HepG2 (cell line): ENCODE measurements around the gene DDX24. TPM values are rescaled to one million over a fixed set of nuclear protein-coding genes. Genes with fewer than 3 reads are reported as not detected.

Source experiments
- ATAC-seq: fragments of 200-7000 bp; cut with Tn5 transposase; 3 replicates; pipeline ENCODE4 v1.9.1; 2020; ENCODE audit warnings: mild to moderate bottlenecking, moderate library complexity
- Bru-seq: library from RNA; stranded (reverse); fragments of 400-500 nt; gene quantifications from one replicate; lab custom pipeline; 2021; lab: Mats Ljungman, UMichigan
- BruChase-seq, 2 experiments: library from RNA; stranded (reverse); fragments of 400-500 nt; gene quantifications; one replicate each; lab custom pipeline; 2021; lab: Mats Ljungman, UMichigan
- BruUV-seq: library from RNA; stranded (reverse); fragments of 400-500 nt; replicated peaks from 2 replicates; lab custom pipeline; 2021; lab: Mats Ljungman, UMichigan
- CTCF ChIA-PET: fragments of 300-600 bp; formaldehyde crosslinking; extraction: SDS; loops from one replicate; lab custom pipeline; 2021; ENCODE audit warnings: low total read pairs, inconsistent platforms, low intra/inter-chr PET ratio; lab: Yijun Ruan, JAX
- POLR2A ChIA-PET: fragments of 350-600 bp; sonication (Branson Sonifier 250); formaldehyde crosslinking; loops from one replicate; lab custom pipeline; 2020; ENCODE audit warnings: antibody characterized with exemption, inconsistent platforms; lab: Yijun Ruan, JAX
- DNase-seq: peaks from one replicate; pipeline ENCODE4 v3.0.0-alpha.2; 2015; ENCODE audit warnings: low spot score
- FAIRE-seq: peaks from 3 replicates; lab custom pipeline; 2011; peaks lifted over from hg19 to GRCh38; lab: Jason Lieb, UNC
- H2AFZ ChIP-seq: one replicate; pipeline ENCODE4 v1.6.1; 2011; ENCODE audit warnings: low read length, inconsistent platforms
- H3K27ac ChIP-seq: fragments of 300-600 bp; 3 replicates; pipeline ENCODE4 v1.8.0; 2011; ENCODE audit warnings: mixed run types, mild to moderate bottlenecking, mixed read lengths, low read length, inconsistent platforms; ENCODE audit not compliant: insufficient read depth; ENCODE audit errors: extremely low read length
- H3K27me3 ChIP-seq, 2 experiments: fragments of 200-600 bp in 1 of 2; 2 replicates in 1 of 2; 3 replicates in 1 of 2; pipeline versions ENCODE4 v1.6.0 to v1.8.0; 2011; ENCODE audit warnings: low read length in 2 of 2, mild to moderate bottlenecking in 2 of 2, moderate library complexity in 2 of 2, inconsistent platforms in 1 of 2; ENCODE audit not compliant: insufficient read depth in 2 of 2, control insufficient read depth in 1 of 2
- H3K36me3 ChIP-seq, 2 experiments: fragments of 200-600 bp in 1 of 2; replicated peaks in 1 of 2; 2 replicates in 1 of 2; 3 replicates in 1 of 2; pipeline versions ENCODE4 v1.5.1 to v1.8.0; 2011; ENCODE audit warnings: low read length in 2 of 2, inconsistent platforms in 1 of 2; ENCODE audit not compliant: insufficient read depth in 2 of 2, control insufficient read depth in 1 of 2
- H3K4me1 ChIP-seq: 2 replicates; pipeline ENCODE4 v1.5.1; 2012; ENCODE audit warnings: low read length, inconsistent platforms; ENCODE audit not compliant: insufficient read depth
- H3K4me2 ChIP-seq: 2 replicates; pipeline ENCODE4 v1.6.0; 2011; ENCODE audit warnings: low read depth, low read length, inconsistent platforms
- H3K4me3 ChIP-seq, 3 experiments: fragments of 200-600 bp in 1 of 3; sonication (generic), shearing (Covaris generic) in 1 of 3; replicated peaks in 1 of 3; 2 replicates each; pipeline ENCODE4 v1.5.1; 2011 to 2016; ENCODE audit warnings: low read length in 3 of 3, inconsistent platforms in 2 of 3, low read depth in 2 of 3, mild to moderate bottlenecking in 2 of 3, control low read depth in 1 of 3, mixed read lengths in 1 of 3; ENCODE audit not compliant: insufficient read depth in 1 of 3
- H3K79me2 ChIP-seq: one replicate; pipeline ENCODE4 v1.6.1; 2011; ENCODE audit warnings: low read length, inconsistent platforms; ENCODE audit not compliant: insufficient read depth
- H3K9ac ChIP-seq: 2 replicates; pipeline ENCODE4 v1.6.0; 2011; ENCODE audit warnings: mild to moderate bottlenecking, low read depth, low read length, inconsistent platforms; ENCODE audit not compliant: insufficient read depth
- H3K9me3 ChIP-seq: 2 replicates; pipeline ENCODE4 v1.5.1; 2012; ENCODE audit warnings: mild to moderate bottlenecking, low read length
- H4K20me1 ChIP-seq: 2 replicates; pipeline ENCODE4 v1.6.0; 2011; ENCODE audit warnings: inconsistent platforms, mild to moderate bottlenecking, low read length, moderate library complexity; ENCODE audit not compliant: insufficient read depth
- BORCS8-MEF2B ChIP-seq: sonication (generic); formaldehyde crosslinking; IDR thresholded peaks from 2 replicates; pipeline ENCODE4 v1.8.0; 2022; ENCODE audit warnings: mild to moderate bottlenecking, missing genetic modification reagents
- MIER2 ChIP-seq: IDR thresholded peaks from 2 replicates; pipeline ENCODE4 v1.6.1; 2016; ENCODE audit warnings: missing biosample characterization, missing genetic modification reagents
- SAFB2 ChIP-seq: sonication (generic); formaldehyde crosslinking; IDR thresholded peaks from 2 replicates; pipeline ENCODE4 v1.5.1; 2020; ENCODE audit warnings: missing genetic modification reagents, low read depth, mild to moderate bottlenecking, borderline replicate concordance
- TERF1 ChIP-seq: sonication (generic); formaldehyde crosslinking; IDR thresholded peaks from 2 replicates; pipeline ENCODE4 v1.8.0; 2022; ENCODE audit warnings: mild to moderate bottlenecking, missing genetic modification reagents, moderate library complexity
- ZNF414 ChIP-seq: sonication (generic); formaldehyde crosslinking; IDR thresholded peaks from 2 replicates; pipeline ENCODE4 v1.5.0; 2020; ENCODE audit warnings: missing genetic modification reagents
- ZNF704 ChIP-seq: sonication (generic); formaldehyde crosslinking; IDR thresholded peaks from 2 replicates; pipeline ENCODE4 v1.8.1; 2023; ENCODE audit warnings: mild to moderate bottlenecking, inconsistent platforms, moderate library complexity, missing genetic modification reagents, borderline replicate concordance
- WGBS: methylation state at CpG from one replicate; pipeline ENCODE4 v1.1.6; 2017; ENCODE audit warnings: low lambda C conversion rate; 5-methylcytosine and 5-hydroxymethylcytosine counted together
- in situ Hi-C: cut with HindIII; loops from 2 replicates; pipeline ENCODE4 v1.10.0; 2017; ENCODE audit warnings: low pct_unique_long_range_greater_than_20kb; ENCODE audit not compliant: extremely low pct_ligation_motif_present
- intact Hi-C: fragments of 100-400 bp; cut with micrococcal nuclease; formaldehyde crosslinking; loops from one replicate; pipeline ENCODE4 v1.10.0; 2022; ENCODE audit not compliant: unreplicated experiment
- long read RNA-seq, 2 experiments: library from RNA in 1 of 2; library from polyadenylated mRNA in 1 of 2; stranded (forward) in 1 of 2; unstranded in 1 of 2; transcript quantifications; one replicate each; pipeline ENCODE4 v2.0.0, GENCODE V29; 2019 to 2022
- polyA minus RNA-seq, 3 experiments: library from RNA; depleted of rRNA, polyadenylated mRNA; stranded (reverse); fragments of >200 nt; gene quantifications; 2 replicates each; pipeline ENCODE4 v1.2.3, GENCODE V29; 2011; ENCODE audit warnings: low replicate concordance in 1 of 3
- polyA plus RNA-seq, 8 experiments: library from polyadenylated mRNA; depleted of rRNA in 3 of 8; stranded (reverse) in 7 of 8; unstranded in 1 of 8; fragments of >200 nt; fragmentation: Illumina TruSeq in 4 of 8; extraction: Trizol in 4 of 8; gene quantifications; 2 replicates each; pipeline versions ENCODE4 v1.2.1 to v1.2.3, GENCODE V29; 2011 to 2016; ENCODE audit warnings: low read depth in 4 of 8, missing spikeins in 1 of 8, mixed read lengths in 1 of 8; ENCODE audit not compliant: insufficient read depth in 1 of 8
- total RNA-seq, 5 experiments: library from RNA; depleted of rRNA; stranded (reverse); fragments of >200 nt; fragmentation: Illumina TruSeq; extraction: Trizol; gene quantifications; 2 replicates each; pipeline ENCODE4 v1.2.3, GENCODE V29; 2016; ENCODE audit warnings: low read depth in 1 of 5
- TF ChIP-seq, protein P1 (sequence below): sonication (generic); formaldehyde crosslinking; IDR thresholded peaks from 2 replicates; pipeline ENCODE4 v1.9.0; 2021; ENCODE audit warnings: missing genetic modification reagents, mild to moderate bottlenecking, borderline replicate concordance

DDX24 gene, protein sequence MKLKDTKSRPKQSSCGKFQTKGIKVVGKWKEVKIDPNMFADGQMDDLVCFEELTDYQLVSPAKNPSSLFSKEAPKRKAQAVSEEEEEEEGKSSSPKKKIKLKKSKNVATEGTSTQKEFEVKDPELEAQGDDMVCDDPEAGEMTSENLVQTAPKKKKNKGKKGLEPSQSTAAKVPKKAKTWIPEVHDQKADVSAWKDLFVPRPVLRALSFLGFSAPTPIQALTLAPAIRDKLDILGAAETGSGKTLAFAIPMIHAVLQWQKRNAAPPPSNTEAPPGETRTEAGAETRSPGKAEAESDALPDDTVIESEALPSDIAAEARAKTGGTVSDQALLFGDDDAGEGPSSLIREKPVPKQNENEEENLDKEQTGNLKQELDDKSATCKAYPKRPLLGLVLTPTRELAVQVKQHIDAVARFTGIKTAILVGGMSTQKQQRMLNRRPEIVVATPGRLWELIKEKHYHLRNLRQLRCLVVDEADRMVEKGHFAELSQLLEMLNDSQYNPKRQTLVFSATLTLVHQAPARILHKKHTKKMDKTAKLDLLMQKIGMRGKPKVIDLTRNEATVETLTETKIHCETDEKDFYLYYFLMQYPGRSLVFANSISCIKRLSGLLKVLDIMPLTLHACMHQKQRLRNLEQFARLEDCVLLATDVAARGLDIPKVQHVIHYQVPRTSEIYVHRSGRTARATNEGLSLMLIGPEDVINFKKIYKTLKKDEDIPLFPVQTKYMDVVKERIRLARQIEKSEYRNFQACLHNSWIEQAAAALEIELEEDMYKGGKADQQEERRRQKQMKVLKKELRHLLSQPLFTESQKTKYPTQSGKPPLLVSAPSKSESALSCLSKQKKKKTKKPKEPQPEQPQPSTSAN
- 149 and 215 TPM in 2 replicates for total RNA-seq (2016; rRNA removed; fragmentation: Illumina TruSeq; extraction: Trizol)
- total RNA-seq (2016; cell fraction: cytosol; rRNA removed; fragmentation: Illumina TruSeq; extraction: Trizol; ENCODE audit: low read depth): 8.8 and 12.3 TPM in 2 replicates
- 152 and 207 TPM in 2 replicates for total RNA-seq (2016; cell fraction: insoluble cytoplasmic fraction; rRNA removed; fragmentation: Illumina TruSeq; extraction: Trizol)
- total RNA-seq (2016; cell fraction: membrane; rRNA removed; fragmentation: Illumina TruSeq; extraction: Trizol): 25.6 and 27.8 TPM in 2 replicates
- 84.5 and 106 TPM in 2 replicates for total RNA-seq (2016; cell fraction: nucleus; rRNA removed; fragmentation: Illumina TruSeq; extraction: Trizol)
- 62.3 and 67.3 TPM in 2 replicates for polyA plus RNA-seq (2011; rRNA removed)
- polyA plus RNA-seq (2011; cell fraction: cytosol; rRNA removed): 38.2 and 50.1 TPM in 2 replicates
- polyA plus RNA-seq (2011; cell fraction: nucleus; rRNA removed): 56.2 and 66.5 TPM in 2 replicates
- 86.8 and 88.0 TPM in 2 replicates for polyA plus RNA-seq (2012)
- polyA plus RNA-seq (2016; cell fraction: cytosol; fragmentation: Illumina TruSeq; extraction: Trizol; ENCODE audit: low read depth): 5.2 and 6.0 TPM in 2 replicates
- 160 and 163 TPM in 2 replicates for polyA plus RNA-seq (2016; cell fraction: insoluble cytoplasmic fraction; fragmentation: Illumina TruSeq; extraction: Trizol; ENCODE audit: low read depth)
- 12.6 and 13.0 TPM in 2 replicates for polyA plus RNA-seq (2016; cell fraction: membrane; fragmentation: Illumina TruSeq; extraction: Trizol; ENCODE audit: low read depth)
- polyA plus RNA-seq (2016; cell fraction: nucleus; fragmentation: Illumina TruSeq; extraction: Trizol; ENCODE audit: insufficient read depth, low read depth): 104 and 108 TPM in 2 replicates
- polyA minus RNA-seq (2011; rRNA and poly(A)+ RNA removed; ENCODE audit: low replicate concordance): 50.1 and 167 TPM in 2 replicates
- polyA minus RNA-seq (2011; cell fraction: cytosol; rRNA and poly(A)+ RNA removed): 37.3 and 43.9 TPM in 2 replicates
- polyA minus RNA-seq (2011; cell fraction: nucleus; rRNA and poly(A)+ RNA removed): 50.2 and 79.2 TPM in 2 replicates
- percentile 86 among the genes with signal in this experiment for Bru-seq, nascent RNA
- BruChase-seq, experiment 1, labeled RNA remaining after a 6-hour chase: percentile 86 among the genes with signal in this experiment
- percentile 83 among the genes with signal in this experiment for BruChase-seq, experiment 2, labeled RNA remaining after a 2-hour chase
- long read RNA-seq, experiment 1, full-length matches to known transcripts: 71 of 85 reads
- long read RNA-seq, experiment 1, partial matches to known transcripts: 13 of 85 reads
- long read RNA-seq, experiment 1, other reads (novel, unspliced or antisense): 1 of 85 reads
- long read RNA-seq, experiment 2, full-length matches to known transcripts: 71 of 148 reads
- long read RNA-seq, experiment 2, partial matches to known transcripts: 60 of 148 reads
- long read RNA-seq, experiment 2, other reads (novel, unspliced or antisense): 17 of 148 reads

DNA sequence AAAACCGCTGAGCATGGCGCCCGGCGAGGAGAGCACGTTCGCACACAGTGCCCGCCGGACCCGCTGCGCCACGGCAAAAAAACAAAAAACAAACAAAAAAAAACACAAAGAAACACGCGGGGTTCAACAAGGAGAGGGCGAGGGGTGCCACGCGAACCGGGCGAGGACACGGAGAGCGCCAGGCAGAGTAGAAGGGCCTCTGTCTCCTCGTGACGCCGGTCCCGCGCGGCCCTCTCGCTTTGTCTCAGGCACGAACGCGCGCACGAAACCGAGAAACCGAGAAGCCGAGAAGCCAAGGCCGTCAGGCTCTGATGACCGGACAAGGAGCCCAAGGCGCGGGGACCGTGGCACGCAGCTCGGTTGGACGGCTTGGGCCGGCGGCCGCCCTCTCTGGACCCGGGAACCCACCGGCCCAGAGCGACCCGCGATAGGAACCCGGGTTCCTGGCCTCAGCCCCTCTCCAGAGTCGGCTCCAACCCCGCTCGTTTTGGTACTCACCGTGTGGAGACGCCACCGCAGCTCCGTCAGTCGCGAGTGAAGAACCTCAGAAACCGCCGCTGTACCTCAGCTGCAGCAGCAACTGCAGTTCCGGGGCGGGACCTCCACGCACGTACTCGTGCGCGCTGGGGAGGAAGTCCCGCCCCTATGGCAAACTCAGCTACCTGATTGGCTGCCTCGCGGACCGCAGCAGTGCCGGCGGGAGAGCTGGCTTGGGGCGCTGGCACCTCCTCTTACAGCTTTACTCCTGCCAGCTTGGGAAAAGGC lies at the start of gene DDX24, which contains the start of gene IFI27L1:
Gene DDX24 (minus strand): TSS at position 582 of the 765 bp plus-strand sequence. CDS start 1,460 bp downstream, outside the sequence.
Gene IFI27L1 (plus strand): TSS at position 690 of the 765 bp plus-strand sequence. CDS start 15,628 bp downstream, outside the sequence.
- Histone ChIP-seq H3K9ac (peak within 1 kb of the TSS; percentile 98), H3K4me2 (peak within 1 kb of the TSS; percentile 79), H4K20me1 (peaks cover 32% of the 10 kb centered on the region), H3K9me3 (no peaks in the 10 kb centered on the region), H3K36me3 (peaks cover 1 to 18% of the 10 kb centered on the region in 2 experiments; a peak in 3 of 5 replicates), H2AFZ (peak within 1 kb of the TSS; percentile 79), H3K4me3 (peak within 1 kb of the TSS; percentile 75 to 99 (median 99)), H3K4me1 (peaks cover 59% of the 10 kb centered on the region), H3K27me3 (no peaks in the 10 kb centered on the region), H3K79me2 (peaks cover 62% of the 10 kb centered on the region), H3K27ac (peak within 1 kb of the TSS; percentile 81)
- peak; percentile 63 for FAIRE-seq
- peak; percentile 98 for ATAC-seq
- peak; percentile 85 for DNase-seq
- CTCF ChIA-PET: no interaction called here
- 2% methylated on average over 31 of the region's 77 CpGs for WGBS
- intact Hi-C loops: loop anchor here (5.0 kb wide), 2 partner anchors 44 to 46 kb away; partner anchors contain the start of gene IFI27L2
- in situ Hi-C loops: no loop called here
- no TSS peak for BruUV-seq
- POLR2A ChIA-PET: interaction anchor here (0.7 to 1.6 kb wide), 12 partner anchors 9 to 212 kb away, joined by 3 to 10 read pairs (median 4); partner anchors contain the start of gene SERPINA10
- no peak for TF ChIP-seq MIER2 (CRISPR knock-in tag)
- peak; percentile 81; the same call in 1 of the 2 replicates for TF ChIP-seq SAFB2
- no peak for TF ChIP-seq ZNF704 (CRISPR knock-in tag)
- no peak for TF ChIP-seq ZNF414 (CRISPR knock-in tag)
- peak; percentile 37; the same call in 1 of the 2 replicates for TF ChIP-seq BORCS8-MEF2B
- no peak for TF ChIP-seq TERF1
- TF ChIP-seq, protein P1, sequence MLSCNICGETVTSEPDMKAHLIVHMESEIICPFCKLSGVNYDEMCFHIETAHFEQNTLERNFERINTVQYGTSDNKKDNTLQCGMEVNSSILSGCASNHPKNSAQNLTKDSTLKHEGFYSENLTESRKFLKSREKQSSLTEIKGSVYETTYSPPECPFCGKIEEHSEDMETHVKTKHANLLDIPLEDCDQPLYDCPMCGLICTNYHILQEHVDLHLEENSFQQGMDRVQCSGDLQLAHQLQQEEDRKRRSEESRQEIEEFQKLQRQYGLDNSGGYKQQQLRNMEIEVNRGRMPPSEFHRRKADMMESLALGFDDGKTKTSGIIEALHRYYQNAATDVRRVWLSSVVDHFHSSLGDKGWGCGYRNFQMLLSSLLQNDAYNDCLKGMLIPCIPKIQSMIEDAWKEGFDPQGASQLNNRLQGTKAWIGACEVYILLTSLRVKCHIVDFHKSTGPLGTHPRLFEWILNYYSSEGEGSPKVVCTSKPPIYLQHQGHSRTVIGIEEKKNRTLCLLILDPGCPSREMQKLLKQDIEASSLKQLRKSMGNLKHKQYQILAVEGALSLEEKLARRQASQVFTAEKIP: no peak
